ENCODE results near the gene ELP2.

ELP2 gene

DNA sequence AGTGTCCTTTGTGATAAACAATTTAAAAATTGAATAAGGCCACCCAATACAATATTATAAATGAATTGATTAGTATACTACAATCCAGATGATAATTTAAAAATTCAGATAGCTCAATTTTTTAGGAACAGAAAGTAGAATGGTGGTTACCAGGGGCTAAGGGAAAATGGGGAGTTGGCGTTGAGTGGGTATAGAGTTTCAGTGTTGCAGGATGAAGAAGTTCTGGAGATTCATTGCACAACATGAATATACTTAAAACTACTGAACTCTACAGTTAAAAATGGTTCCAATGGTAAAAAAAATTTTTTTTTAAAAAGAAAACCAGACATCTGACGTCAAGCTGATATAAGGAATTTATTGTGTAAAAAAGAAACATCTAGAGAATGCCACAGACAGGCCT is 21.5 kb upstream of the ELP2 start:
- Histone ChIP-seq H3K4ac (ENCODE audit: low read depth in 1 of 2, low read length in 2 of 2) (no peak overlapping the region), H3K23ac (ENCODE audit: low read length in 2 of 2) (no peak overlapping the region)

DNA sequence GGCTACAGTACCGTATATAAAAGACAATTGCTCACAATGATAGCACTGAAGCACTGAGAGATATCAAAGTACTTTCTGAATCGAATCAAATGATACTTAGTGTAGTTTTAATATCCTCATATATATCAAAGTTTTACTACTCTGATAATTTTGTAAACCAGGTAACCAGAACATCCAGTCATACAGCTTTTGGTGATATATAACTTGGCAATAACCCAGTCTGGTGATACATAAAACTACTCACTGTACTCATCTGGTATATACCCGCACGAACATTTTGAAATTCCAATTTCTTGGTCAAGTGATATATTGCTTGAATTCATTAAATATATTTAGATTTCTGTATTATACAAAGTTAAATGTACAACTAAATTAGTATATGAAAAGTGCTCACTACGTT is 21.1 kb upstream of the ELP2 start:
- no peak overlapping the region for H3K14ac ChIP-seq (ENCODE audit: low read length in 2 of 2)
- peaks cover 1% of the 10 kb centered on the region for H3K79me1 ChIP-seq (replicated peaks; ENCODE audit: low read length, poor library complexity, severe bottlenecking)
- H3K27ac ChIP-seq (ENCODE audit: low read length, poor library complexity, severe bottlenecking) = no peak overlapping the region
- H3K4ac ChIP-seq (ENCODE audit: low read depth in 1 of 2, low read length in 2 of 2) = no peak overlapping the region
- H3K23ac ChIP-seq (ENCODE audit: low read length in 2 of 2) = no peak overlapping the region
- 100% methylated on average over 2 of the region's 5 CpGs for WGBS
- no peak for DNase-seq
- H3K9me3 ChIP-seq (ENCODE audit: control insufficient read depth, low read length) = peaks cover 1% of the 10 kb centered on the region
- H3K18ac ChIP-seq (ENCODE audit: low read depth in 1 of 2, low read length in 2 of 2) = no peak overlapping the region
- no peak overlapping the region for H3K4me2 ChIP-seq (ENCODE audit: low read length, poor library complexity, severe bottlenecking)
- H2BK120ac ChIP-seq (ENCODE audit: low read depth, low read length) = no peak overlapping the region
- H3K4me1 ChIP-seq (ENCODE audit: control insufficient read depth, insufficient read depth, low read depth, low read length) = no peaks in the 10 kb centered on the region
- no peak overlapping the region for H2BK15ac ChIP-seq (ENCODE audit: low read depth, poor library complexity, severe bottlenecking)
- H2AK5ac ChIP-seq (ENCODE audit: low read length, severe bottlenecking) = no peak overlapping the region
- no peaks in the 10 kb centered on the region for H3K27me3 ChIP-seq (ENCODE audit: control insufficient read depth in 1 of 2, insufficient read depth in 1 of 2, low read length in 2 of 2)
- H4K8ac ChIP-seq (ENCODE audit: low read length) = no peak overlapping the region
- no peak overlapping the region for H3K4me3 ChIP-seq (ENCODE audit: insufficient read depth in 1 of 2, low read depth in 1 of 2, low read length in 2 of 2)
- no peak overlapping the region for H2BK5ac ChIP-seq (ENCODE audit: low read depth, low read length, poor library complexity, severe bottlenecking)
- H2AFZ ChIP-seq (ENCODE audit: low read depth, low read length) = no peak overlapping the region
- peaks cover 19 to 61% of the 10 kb centered on the region in 2 experiments for H3K36me3 ChIP-seq (ENCODE audit: control insufficient read depth in 1 of 2, insufficient read depth in 2 of 2, low read depth in 1 of 2, low read length in 2 of 2)
- no peak overlapping the region for H2BK12ac ChIP-seq (ENCODE audit: low read length in 2 of 2)
- no peak overlapping the region for H3K9ac ChIP-seq (ENCODE audit: low read length)
- H4K91ac ChIP-seq (ENCODE audit: low read length) = no peak overlapping the region

More for the DNA sequence above, 21.5 kb upstream of the ELP2 start:
- Histone ChIP-seq H3K4me2 (ENCODE audit: low read length, poor library complexity, severe bottlenecking) (no peak overlapping the region), H3K36me3 (ENCODE audit: control insufficient read depth in 1 of 2, insufficient read depth in 2 of 2, low read depth in 1 of 2, low read length in 2 of 2) (peaks cover 17 to 57% of the 10 kb centered on the region in 2 experiments), H3K27ac (ENCODE audit: low read length, poor library complexity, severe bottlenecking) (no peak overlapping the region), H2BK5ac (ENCODE audit: low read depth, low read length, poor library complexity, severe bottlenecking) (no peak overlapping the region), H2AK5ac (ENCODE audit: low read length, severe bottlenecking) (no peak overlapping the region), H3K4me1 (ENCODE audit: control insufficient read depth, insufficient read depth, low read depth, low read length) (no peaks in the 10 kb centered on the region), H2BK12ac (ENCODE audit: low read length in 2 of 2) (no peak overlapping the region), H2BK15ac (ENCODE audit: low read depth, poor library complexity, severe bottlenecking) (no peak overlapping the region), H4K8ac (ENCODE audit: low read length) (no peak overlapping the region), H3K79me1 (replicated peaks; ENCODE audit: low read length, poor library complexity, severe bottlenecking) (peaks cover 1% of the 10 kb centered on the region), H2BK120ac (ENCODE audit: low read depth, low read length) (no peak overlapping the region), H3K9ac (ENCODE audit: low read length) (no peak overlapping the region), H3K4me3 (ENCODE audit: insufficient read depth in 1 of 2, low read depth in 1 of 2, low read length in 2 of 2) (no peak overlapping the region), H4K91ac (ENCODE audit: low read length) (no peak overlapping the region), H3K14ac (ENCODE audit: low read length in 2 of 2) (no peak overlapping the region), H3K9me3 (ENCODE audit: control insufficient read depth, low read length) (peaks cover 4% of the 10 kb centered on the region), H3K18ac (ENCODE audit: low read depth in 1 of 2, low read length in 2 of 2) (no peak overlapping the region), H2AFZ (ENCODE audit: low read depth, low read length) (no peak overlapping the region), H3K27me3 (ENCODE audit: control insufficient read depth in 1 of 2, insufficient read depth in 1 of 2, low read length in 2 of 2) (no peaks in the 10 kb centered on the region)
- no CpG with 5 or more reads among the region's 2 CpGs for WGBS
- no peak for DNase-seq

DNA sequence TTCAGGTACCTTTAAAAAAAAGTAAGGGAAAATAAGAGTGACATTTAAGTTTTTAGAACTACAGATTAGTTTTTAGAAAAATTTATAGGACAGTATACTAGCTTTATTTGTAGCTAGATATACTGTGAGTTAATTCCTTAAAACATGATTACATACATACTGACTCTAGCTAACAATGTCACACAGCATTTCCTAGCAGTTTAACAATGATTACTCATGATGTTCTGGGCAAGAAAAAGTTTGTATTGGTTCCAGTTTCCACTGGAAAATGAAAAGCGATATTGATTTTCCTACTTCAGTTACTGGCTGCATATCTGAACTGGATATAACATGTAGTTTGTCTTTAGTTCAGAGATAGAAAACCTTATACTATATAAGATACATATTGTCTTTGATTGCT is 20.0 kb upstream of the ELP2 start:
- Histone ChIP-seq H3K4ac (ENCODE audit: low read depth in 1 of 2, low read length in 2 of 2) (no peak overlapping the region), H3K9me3 (ENCODE audit: control insufficient read depth, low read length) (no peaks in the 10 kb centered on the region), H2BK120ac (ENCODE audit: low read depth, low read length) (no peak overlapping the region), H3K4me3 (ENCODE audit: insufficient read depth in 1 of 2, low read depth in 1 of 2, low read length in 2 of 2) (no peak overlapping the region), H2AFZ (ENCODE audit: low read depth, low read length) (no peak overlapping the region), H3K18ac (ENCODE audit: low read depth in 1 of 2, low read length in 2 of 2) (no peak overlapping the region), H2AK5ac (ENCODE audit: low read length, severe bottlenecking) (no peak overlapping the region), H4K8ac (ENCODE audit: low read length) (no peak overlapping the region), H2BK15ac (ENCODE audit: low read depth, poor library complexity, severe bottlenecking) (no peak overlapping the region), H3K79me1 (replicated peaks; ENCODE audit: low read length, poor library complexity, severe bottlenecking) (peaks cover 1% of the 10 kb centered on the region), H3K27me3 (ENCODE audit: control insufficient read depth in 1 of 2, insufficient read depth in 1 of 2, low read length in 2 of 2) (no peaks in the 10 kb centered on the region), H3K4me2 (ENCODE audit: low read length, poor library complexity, severe bottlenecking) (no peak overlapping the region), H3K36me3 (ENCODE audit: control insufficient read depth in 1 of 2, insufficient read depth in 2 of 2, low read depth in 1 of 2, low read length in 2 of 2) (peaks cover 25 to 73% of the 10 kb centered on the region in 2 experiments), H3K4me1 (ENCODE audit: control insufficient read depth, insufficient read depth, low read depth, low read length) (no peaks in the 10 kb centered on the region), H2BK12ac (ENCODE audit: low read length in 2 of 2) (no peak overlapping the region), H2BK5ac (ENCODE audit: low read depth, low read length, poor library complexity, severe bottlenecking) (no peak overlapping the region), H3K27ac (ENCODE audit: low read length, poor library complexity, severe bottlenecking) (no peak overlapping the region), H3K23ac (ENCODE audit: low read length in 2 of 2) (no peak overlapping the region), H4K91ac (ENCODE audit: low read length) (no peak overlapping the region), H3K14ac (ENCODE audit: low read length in 2 of 2) (no peak overlapping the region), H3K9ac (ENCODE audit: low read length) (no peak overlapping the region)
- WGBS = no CpG with 5 or more reads among the region's 1 CpG
- DNase-seq = no peak

DNA sequence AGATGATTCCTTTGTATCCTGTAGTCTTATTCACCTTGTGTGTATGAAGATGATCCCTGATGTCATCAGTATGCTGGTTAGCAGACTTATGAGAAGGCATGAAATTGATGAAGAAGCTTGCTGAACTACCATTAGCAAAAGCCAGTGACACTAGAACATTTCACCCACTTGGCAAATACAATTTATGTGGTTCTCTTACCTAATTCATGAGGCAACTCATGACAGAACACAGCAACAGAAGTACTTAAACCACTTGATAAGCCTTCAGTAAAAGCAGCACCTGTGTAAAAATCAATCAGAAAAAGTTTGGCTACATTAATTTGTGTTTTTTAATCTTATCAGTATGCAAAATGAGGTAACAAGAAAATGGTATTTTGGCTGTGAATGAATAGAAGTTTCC is 17.4 kb upstream of the ELP2 start:
- Histone ChIP-seq H4K91ac (ENCODE audit: low read length) (no peak overlapping the region), H3K4ac (ENCODE audit: low read depth in 1 of 2, low read length in 2 of 2) (no peak overlapping the region), H3K9ac (ENCODE audit: low read length) (no peak overlapping the region), H3K27ac (ENCODE audit: low read length, poor library complexity, severe bottlenecking) (no peak overlapping the region), H3K27me3 (ENCODE audit: control insufficient read depth in 1 of 2, insufficient read depth in 1 of 2, low read length in 2 of 2) (no peaks in the 10 kb centered on the region), H3K18ac (ENCODE audit: low read depth in 1 of 2, low read length in 2 of 2) (no peak overlapping the region), H2BK15ac (ENCODE audit: low read depth, poor library complexity, severe bottlenecking) (no peak overlapping the region), H3K79me1 (replicated peaks; ENCODE audit: low read length, poor library complexity, severe bottlenecking) (peaks cover 7% of the 10 kb centered on the region), H3K14ac (ENCODE audit: low read length in 2 of 2) (no peak overlapping the region), H4K8ac (ENCODE audit: low read length) (no peak overlapping the region), H3K23ac (ENCODE audit: low read length in 2 of 2) (no peak overlapping the region), H2AK5ac (ENCODE audit: low read length, severe bottlenecking) (no peak overlapping the region), H3K36me3 (ENCODE audit: control insufficient read depth in 1 of 2, insufficient read depth in 2 of 2, low read depth in 1 of 2, low read length in 2 of 2) (peaks cover 32 to 90% of the 10 kb centered on the region in 2 experiments), H2BK5ac (ENCODE audit: low read depth, low read length, poor library complexity, severe bottlenecking) (no peak overlapping the region), H2AFZ (ENCODE audit: low read depth, low read length) (no peak overlapping the region), H2BK120ac (ENCODE audit: low read depth, low read length) (no peak overlapping the region), H2BK12ac (ENCODE audit: low read length in 2 of 2) (no peak overlapping the region), H3K4me2 (ENCODE audit: low read length, poor library complexity, severe bottlenecking) (no peak overlapping the region), H3K9me3 (ENCODE audit: control insufficient read depth, low read length) (no peaks in the 10 kb centered on the region), H3K4me3 (ENCODE audit: insufficient read depth in 1 of 2, low read depth in 1 of 2, low read length in 2 of 2) (no peak overlapping the region), H3K4me1 (ENCODE audit: control insufficient read depth, insufficient read depth, low read depth, low read length) (no peaks in the 10 kb centered on the region)
- no peak for DNase-seq
